CD14-positive monocyte (primary cell): ENCODE results near the gene SPNS1. TPM values are rescaled to one million over a fixed set of nuclear protein-coding genes. Genes with fewer than 3 reads are reported as not detected.

Experiments
- DNase-seq, 3 donors: peaks; one replicate each; pipeline ENCODE4 v3.0.0-alpha.2; 2011 to 2022
- H2AFZ ChIP-seq: 2 replicates; pipeline ENCODE4 v1.6.0; 2012; ENCODE audit warnings: mild to moderate bottlenecking, low read depth, low read length, inconsistent platforms; ENCODE audit not compliant: insufficient read depth, poor library complexity, severe bottlenecking
- H3K27ac ChIP-seq, 2 donors: 1 replicate in 1 of 2; 2 replicates in 1 of 2; pipeline ENCODE4 v1.5.1; 2012 to 2013; ENCODE audit warnings: low read length in 2 of 2, control low read depth in 1 of 2, inconsistent platforms in 1 of 2, low read depth in 1 of 2, mild to moderate bottlenecking in 1 of 2
- H3K27me3 ChIP-seq, 2 donors: one replicate each; pipeline versions ENCODE4 v1.6.0 to v1.6.1; 2011 to 2013; ENCODE audit warnings: low read length in 2 of 2; ENCODE audit not compliant: control insufficient read depth in 2 of 2, insufficient read depth in 2 of 2
- H3K36me3 ChIP-seq, 2 donors: replicated peaks in 1 of 2; 1 replicate in 1 of 2; 2 replicates in 1 of 2; pipeline versions ENCODE4 v1.5.1 to v1.6.1; 2012 to 2013; ENCODE audit warnings: low read length in 2 of 2, control low read depth in 1 of 2, inconsistent platforms in 1 of 2, mild to moderate bottlenecking in 1 of 2; ENCODE audit not compliant: insufficient read depth in 2 of 2, control insufficient read depth in 1 of 2
- H3K4me1 ChIP-seq, 2 donors: 1 replicate in 1 of 2; 2 replicates in 1 of 2; pipeline versions ENCODE4 v1.5.1 to v1.6.1; 2012 to 2013; ENCODE audit warnings: low read length in 2 of 2, control low read depth in 1 of 2, inconsistent platforms in 1 of 2, mild to moderate bottlenecking in 1 of 2, moderate library complexity in 1 of 2; ENCODE audit not compliant: insufficient read depth in 2 of 2, control insufficient read depth in 1 of 2
- H3K4me2 ChIP-seq: replicated peaks from 2 replicates; pipeline ENCODE3; 2012; ENCODE audit warnings: low read length, moderate library complexity, mild to moderate bottlenecking; ENCODE audit not compliant: poor library complexity, severe bottlenecking; ENCODE audit errors: extremely low read depth
- H3K4me3 ChIP-seq, 3 experiments: fragments of 200-600 bp in 1 of 3; sonication (generic) in 1 of 3; replicated peaks in 1 of 3; 1 replicate in 2 of 3; 2 replicates in 1 of 3; pipeline ENCODE4 v1.5.1; 2011 to 2013; ENCODE audit warnings: low read length in 3 of 3, mild to moderate bottlenecking in 3 of 3, control low read depth in 2 of 3, low read depth in 2 of 3, inconsistent platforms in 1 of 3, moderate library complexity in 1 of 3
- H3K79me2 ChIP-seq: 2 replicates; pipeline ENCODE4 v1.6.0; 2012; ENCODE audit warnings: mild to moderate bottlenecking, control low read depth, inconsistent platforms, low read length, moderate library complexity; ENCODE audit not compliant: insufficient read depth
- H3K9ac ChIP-seq: 2 replicates; pipeline ENCODE4 v1.6.0; 2017; ENCODE audit warnings: low read length, mild to moderate bottlenecking; ENCODE audit not compliant: insufficient read depth, poor library complexity, severe bottlenecking
- H3K9me3 ChIP-seq, 2 donors: replicated peaks in 1 of 2; 1 replicate in 1 of 2; 2 replicates in 1 of 2; pipeline versions ENCODE4 v1.5.1 to v1.6.1; 2012 to 2013; ENCODE audit warnings: low read length in 2 of 2, control low read depth in 1 of 2; ENCODE audit not compliant: control insufficient read depth in 1 of 2, insufficient read depth in 1 of 2
- H4K20me1 ChIP-seq: 2 replicates; pipeline ENCODE4 v1.6.0; 2012; ENCODE audit warnings: mild to moderate bottlenecking, low read length, control low read depth, moderate library complexity; ENCODE audit not compliant: insufficient read depth
- H3K27ac Mint-ChIP-seq, 7 donors: one replicate each; pipeline ENCODE4 v1.8.0; 2020; ENCODE audit warnings: mild to moderate bottlenecking in 7 of 7, mixed read lengths in 7 of 7, moderate library complexity in 6 of 7, inconsistent platforms in 2 of 7
- H3K27me3 Mint-ChIP-seq, 3 donors: one replicate each; pipeline ENCODE4 v1.8.0; 2021 to 2022; ENCODE audit warnings: low read depth in 3 of 3, mild to moderate bottlenecking in 3 of 3, mixed read lengths in 3 of 3, moderate library complexity in 3 of 3, inconsistent platforms in 1 of 3
- H3K36me3 Mint-ChIP-seq, 2 donors: one replicate each; pipeline ENCODE4 v1.8.0; 2020; ENCODE audit warnings: mixed read lengths in 2 of 2, inconsistent platforms in 1 of 2, mild to moderate bottlenecking in 1 of 2
- H3K4me1 Mint-ChIP-seq: one replicate; pipeline ENCODE4 v1.8.0; 2020; ENCODE audit warnings: mild to moderate bottlenecking, mixed read lengths
- H3K4me3 Mint-ChIP-seq, 2 donors: one replicate each; pipeline ENCODE4 v1.8.0; 2020; ENCODE audit warnings: mild to moderate bottlenecking in 2 of 2, mixed read lengths in 2 of 2, moderate library complexity in 1 of 2
- H3K9me3 Mint-ChIP-seq, 7 donors: one replicate each; pipeline ENCODE4 v1.8.0; 2020 to 2022; ENCODE audit warnings: mixed read lengths in 7 of 7, mild to moderate bottlenecking in 6 of 7, moderate library complexity in 6 of 7, inconsistent platforms in 2 of 7
- WGBS: methylation state at CpG from one replicate; pipeline ENCODE4 v1.1.5; 2013; ENCODE audit warnings: missing lambda C conversion rate; ENCODE audit not compliant: insufficient coverage; 5-methylcytosine and 5-hydroxymethylcytosine counted together
- intact Hi-C, 2 donors: fragments of 100-400 bp; cut with micrococcal nuclease; formaldehyde crosslinking; loops; one replicate each; pipeline versions ENCODE4 v1.15.0 to v1.15.1; 2023
- polyA plus RNA-seq, 3 donors: library from polyadenylated mRNA; depleted of rRNA in 1 of 3; unstranded in 2 of 3; stranded (reverse) in 1 of 3; fragments of 300-500 nt in 2 of 3; fragments of >200 nt in 1 of 3; fragmentation: Illumina TruSeq in 2 of 3; gene quantifications; 1 replicate in 2 of 3; 2 replicates in 1 of 3; pipeline ENCODE4 v1.2.3, GENCODE V29; 2012 to 2021
- TF ChIP-seq, protein P1 (sequence below): fragments of 200-600 bp; IDR thresholded peaks from one replicate; pipeline ENCODE4 v1.8.0; 2022; ENCODE audit warnings: antibody characterized with exemption, mild to moderate bottlenecking

Gene SPNS1
- polyA plus RNA-seq, 3 donors: 93.4 to 104 (median 97.2) TPM

DNA sequence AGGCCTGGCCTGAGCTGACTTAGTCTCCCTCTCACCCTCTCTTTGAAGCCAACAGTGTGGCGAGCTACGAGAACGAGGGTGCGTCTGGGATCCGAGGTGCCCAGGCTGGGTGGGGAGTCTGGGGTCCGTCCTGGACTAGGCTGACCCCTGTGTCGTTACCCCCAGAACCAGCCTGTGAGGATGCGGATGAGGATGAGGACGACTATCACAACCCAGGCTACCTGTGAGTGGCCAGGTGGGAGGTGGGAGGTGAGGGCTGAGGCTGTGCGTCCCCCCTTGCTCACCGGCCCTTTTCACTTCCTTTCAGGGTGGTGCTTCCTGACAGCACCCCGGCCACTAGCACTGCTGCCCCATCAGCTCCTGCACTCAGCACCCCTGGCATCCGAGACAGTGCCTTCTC is 11.9 kb downstream of the SPNS1 start:
- Histone ChIP-seq H4K20me1 (peaks cover 24% of the 10 kb centered on the region), H3K9ac (no peak overlapping the region), H2AFZ (no peak overlapping the region), H3K36me3 (peaks cover 65 to 81% of the 10 kb centered on the region in 2 donors), H3K4me1 (peaks cover 20 to 21% of the 10 kb centered on the region in 2 donors), H3K4me2 (no peak overlapping the region), H3K9me3 (peaks cover 0 to 15% of the 10 kb centered on the region in 2 donors), H3K4me3 (no peak overlapping the region), H3K27ac (no peak overlapping the region), H3K79me2 (no peaks in the 10 kb centered on the region), H3K27me3 (peaks cover 0 to 4% of the 10 kb centered on the region in 2 donors)
- Mint-ChIP-seq H3K9me3 (peaks cover 14 to 26% (median 21%) of the 10 kb centered on the region in 7 donors), H3K4me3 (peak overlapping the region in 1 of 2 donors; percentile 31), H3K36me3 (peaks cover 78 to 90% of the 10 kb centered on the region in 2 donors), H3K27me3 (peaks cover 8 to 23% (median 21%) of the 10 kb centered on the region in 3 donors), H3K4me1 (peaks cover 21% of the 10 kb centered on the region), H3K27ac (no peak overlapping the region)
- TF ChIP-seq, protein P1, sequence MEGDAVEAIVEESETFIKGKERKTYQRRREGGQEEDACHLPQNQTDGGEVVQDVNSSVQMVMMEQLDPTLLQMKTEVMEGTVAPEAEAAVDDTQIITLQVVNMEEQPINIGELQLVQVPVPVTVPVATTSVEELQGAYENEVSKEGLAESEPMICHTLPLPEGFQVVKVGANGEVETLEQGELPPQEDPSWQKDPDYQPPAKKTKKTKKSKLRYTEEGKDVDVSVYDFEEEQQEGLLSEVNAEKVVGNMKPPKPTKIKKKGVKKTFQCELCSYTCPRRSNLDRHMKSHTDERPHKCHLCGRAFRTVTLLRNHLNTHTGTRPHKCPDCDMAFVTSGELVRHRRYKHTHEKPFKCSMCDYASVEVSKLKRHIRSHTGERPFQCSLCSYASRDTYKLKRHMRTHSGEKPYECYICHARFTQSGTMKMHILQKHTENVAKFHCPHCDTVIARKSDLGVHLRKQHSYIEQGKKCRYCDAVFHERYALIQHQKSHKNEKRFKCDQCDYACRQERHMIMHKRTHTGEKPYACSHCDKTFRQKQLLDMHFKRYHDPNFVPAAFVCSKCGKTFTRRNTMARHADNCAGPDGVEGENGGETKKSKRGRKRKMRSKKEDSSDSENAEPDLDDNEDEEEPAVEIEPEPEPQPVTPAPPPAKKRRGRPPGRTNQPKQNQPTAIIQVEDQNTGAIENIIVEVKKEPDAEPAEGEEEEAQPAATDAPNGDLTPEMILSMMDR: no peak
- no peak for DNase-seq
- intact Hi-C loops: no loop called here
- 100% methylated on average over 11 of the region's 13 CpGs for WGBS

DNA sequence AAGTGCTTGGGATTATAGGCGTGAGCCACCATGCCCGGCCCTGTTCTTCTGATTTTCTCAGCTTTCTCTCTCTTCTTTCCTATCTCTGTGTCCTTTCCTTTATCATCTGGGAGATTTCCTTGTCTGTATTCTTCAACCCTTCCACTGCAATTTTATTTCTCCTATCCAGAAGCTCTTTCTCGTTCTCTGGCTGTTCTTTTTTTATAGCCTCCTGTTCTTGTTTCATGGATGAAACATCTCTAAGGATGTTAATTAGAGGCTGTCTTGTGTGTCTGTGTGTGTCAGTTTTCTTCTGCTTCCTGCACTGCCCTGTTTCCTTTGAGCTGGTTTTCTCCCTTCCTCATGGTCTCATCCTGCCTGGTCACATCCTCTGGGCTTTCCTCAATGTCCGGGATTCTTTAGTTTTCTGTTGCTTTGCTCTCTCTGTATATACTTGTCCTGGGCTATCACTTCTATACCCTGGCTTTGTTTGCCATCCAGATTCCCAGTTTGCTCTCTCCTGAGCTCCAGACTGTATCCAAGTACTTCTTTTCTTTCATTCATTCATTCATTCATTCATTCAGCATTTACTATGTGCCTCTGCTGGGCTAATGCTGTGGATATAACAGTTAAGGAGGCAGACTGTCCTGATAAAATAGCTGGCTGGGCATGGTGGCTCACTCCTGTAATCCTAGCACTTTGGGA is 12.7 kb downstream of the SPNS1 start:
- peaks cover 20 to 21% of the 10 kb centered on the region in 2 donors for H3K4me1 ChIP-seq
- H3K4me1 Mint-ChIP-seq: peaks cover 21% of the 10 kb centered on the region
- no peak overlapping the region for H2AFZ ChIP-seq
- no peak overlapping the region for H3K27ac ChIP-seq
- H4K20me1 ChIP-seq: peaks cover 17% of the 10 kb centered on the region
- H3K27me3 ChIP-seq: peaks cover 0 to 4% of the 10 kb centered on the region in 2 donors
- WGBS: 100% methylated on average over 3 of the region's 4 CpGs
- no peak overlapping the region for H3K27ac Mint-ChIP-seq
- peaks cover 57 to 73% of the 10 kb centered on the region in 2 donors for H3K36me3 ChIP-seq
- intact Hi-C loops: no loop called here
- H3K79me2 ChIP-seq: no peaks in the 10 kb centered on the region
- H3K9me3 ChIP-seq: peaks cover 0 to 12% of the 10 kb centered on the region in 2 donors
- peaks cover 9 to 20% (median 17%) of the 10 kb centered on the region in 7 donors for H3K9me3 Mint-ChIP-seq
- DNase-seq: no peak
- H3K4me3 Mint-ChIP-seq: no peak overlapping the region
- H3K4me2 ChIP-seq: no peak overlapping the region
- H3K9ac ChIP-seq: no peak overlapping the region
- no peak overlapping the region for H3K4me3 ChIP-seq
- TF ChIP-seq, protein P1: no peak
- peaks cover 70 to 82% of the 10 kb centered on the region in 2 donors for H3K36me3 Mint-ChIP-seq
- peaks cover 5 to 21% (median 20%) of the 10 kb centered on the region in 3 donors for H3K27me3 Mint-ChIP-seq
